Neural progenitor cell (in vitro differentiated cells): Measurements from ENCODE around the gene UBE2L3. TPM values are rescaled to one million over a fixed set of nuclear protein-coding genes. Genes with fewer than 3 reads are reported as not detected.

ENCODE experiments used
- DNase-seq: peaks from one replicate; pipeline ENCODE4 v3.0.0-alpha.2; 2016; ENCODE audit warnings: low spot score
- H2AFZ ChIP-seq: fragments of 200-600 bp; sonication (generic); replicated peaks from 2 replicates; pipeline ENCODE4 v1.6.1; 2016; ENCODE audit warnings: antibody characterized with exemption
- H3F3A ChIP-seq: fragments of 200-600 bp; sonication (generic); 2 replicates; pipeline ENCODE4 v1.6.1; 2016; ENCODE audit warnings: antibody characterized with exemption, low read depth
- H3K27ac ChIP-seq: fragments of 200-600 bp; sonication (generic); 2 replicates; pipeline ENCODE4 v1.5.1; 2016; ENCODE audit warnings: mild to moderate bottlenecking
- H3K27me3 ChIP-seq: fragments of 200-600 bp; sonication (generic); 2 replicates; pipeline ENCODE4 v1.6.1; 2016; ENCODE audit warnings: mild to moderate bottlenecking, moderate library complexity
- H3K36me3 ChIP-seq: fragments of 200-600 bp; sonication (generic); 2 replicates; pipeline ENCODE4 v1.5.1; 2016
- H3K4me1 ChIP-seq: fragments of 200-600 bp; sonication (generic); 2 replicates; pipeline ENCODE4 v1.6.1; 2016; ENCODE audit warnings: mixed run types
- H3K4me2 ChIP-seq: fragments of 200-600 bp; sonication (generic); 2 replicates; pipeline ENCODE4 v1.6.1; 2016
- H3K4me3 ChIP-seq: fragments of 200-600 bp; sonication (generic); 2 replicates; pipeline ENCODE4 v1.5.1; 2016
- H3K79me2 ChIP-seq: fragments of 200-600 bp; sonication (generic); 2 replicates; pipeline ENCODE4 v1.6.1; 2016; ENCODE audit warnings: low read depth
- H3K9ac ChIP-seq: fragments of 200-600 bp; sonication (generic); 2 replicates; pipeline ENCODE4 v1.6.1; 2016
- H3K9me3 ChIP-seq: fragments of 200-600 bp; sonication (generic); 2 replicates; pipeline ENCODE4 v1.5.1; 2016; ENCODE audit warnings: low read depth
- H4K20me1 ChIP-seq: fragments of 200-600 bp; sonication (generic); 2 replicates; pipeline ENCODE4 v1.6.1; 2016; ENCODE audit warnings: low read depth
- H3K27ac Mint-ChIP-seq: 3 replicates; pipeline ENCODE4 v1.8.0; 2021; ENCODE audit warnings: mixed read lengths
- H3K27me3 Mint-ChIP-seq: 2 replicates; pipeline ENCODE4 v1.8.0; 2022; ENCODE audit warnings: low read depth, mild to moderate bottlenecking, inconsistent platforms, moderate library complexity, mixed read lengths; ENCODE audit not compliant: insufficient read depth
- H3K36me3 Mint-ChIP-seq: 3 replicates; pipeline ENCODE4 v1.8.0; 2021; ENCODE audit warnings: mixed read lengths
- H3K4me1 Mint-ChIP-seq: 3 replicates; pipeline ENCODE4 v1.8.0; 2021; ENCODE audit warnings: mixed read lengths
- H3K4me3 Mint-ChIP-seq: 3 replicates; pipeline ENCODE4 v1.8.0; 2021; ENCODE audit warnings: mild to moderate bottlenecking, moderate library complexity, mixed read lengths
- H3K9me3 Mint-ChIP-seq: 3 replicates; pipeline ENCODE4 v1.8.0; 2020; ENCODE audit warnings: mixed read lengths
- EZH2 ChIP-seq: fragments of 200-600 bp; sonication (generic); IDR thresholded peaks from 2 replicates; pipeline ENCODE4 v1.6.1; 2017; ENCODE audit warnings: antibody characterized with exemption, mild to moderate bottlenecking, moderate library complexity
- EZH2phosphoT487 ChIP-seq: fragments of 200-600 bp; sonication (generic); IDR thresholded peaks from 2 replicates; pipeline ENCODE4 v1.6.1; 2017; ENCODE audit warnings: antibody characterized with exemption
- total RNA-seq: library from RNA; depleted of rRNA; stranded (reverse); fragments of >200 nt; gene quantifications from 2 replicates; pipeline ENCODE4 v1.2.3, GENCODE V29; 2015; ENCODE audit warnings: low replicate concordance
- TF ChIP-seq, protein P1 (sequence below): fragments of 200-600 bp; sonication (generic); IDR thresholded peaks from 2 replicates; pipeline ENCODE4 v1.5.1; 2017; ENCODE audit warnings: antibody characterized with exemption, mild to moderate bottlenecking

Gene UBE2L3
- total RNA-seq, 1 donor from 2014 or later, result 61.2 TPM

DNA sequence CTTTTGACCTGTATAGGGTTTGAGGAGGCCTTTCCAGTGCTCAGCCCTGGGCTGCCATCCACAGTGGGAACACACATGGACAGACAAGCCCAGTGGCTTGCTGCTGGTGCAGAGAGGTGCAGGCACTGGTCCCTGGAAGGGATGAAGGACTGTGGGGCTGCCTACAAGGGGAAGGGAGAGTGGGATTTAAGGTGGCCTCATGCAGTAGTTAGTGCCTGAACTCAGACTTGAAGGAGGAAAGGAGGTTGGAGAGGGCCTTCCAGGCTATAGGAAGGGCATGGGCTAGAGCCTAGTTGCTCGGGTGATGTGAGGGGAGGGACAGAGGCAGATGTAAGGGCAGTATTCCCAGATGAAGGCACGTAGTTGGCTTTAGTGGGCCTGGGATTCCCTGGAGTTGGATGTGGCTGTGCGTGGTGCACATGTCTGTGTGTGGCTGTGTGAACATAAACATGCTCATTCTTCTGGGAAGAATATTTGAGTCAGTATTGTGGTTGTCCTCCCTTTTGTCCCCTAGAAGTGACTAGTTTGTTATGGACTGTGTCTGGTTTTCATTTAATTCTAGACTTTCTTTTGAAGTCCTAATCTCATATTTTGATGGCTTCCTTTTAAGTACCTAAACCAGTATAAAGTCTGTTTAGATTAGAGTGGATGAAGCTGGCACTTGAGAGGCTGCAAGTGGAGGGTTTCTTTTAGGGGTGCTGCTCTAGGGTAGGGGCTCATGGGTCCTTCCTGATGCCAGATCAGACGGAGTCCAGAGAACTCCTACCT, 43.9 kb downstream of the UBE2L3 start:
- Histone ChIP-seq H3F3A (no peaks in the 10 kb centered on the region), H3K4me1 (no peaks in the 10 kb centered on the region), H4K20me1 (peaks cover 85% of the 10 kb centered on the region), H3K9ac (no peak overlapping the region), H3K9me3 (no peaks in the 10 kb centered on the region), H3K79me2 (peaks cover 87% of the 10 kb centered on the region), H3K36me3 (no peaks in the 10 kb centered on the region), H3K27me3 (no peaks in the 10 kb centered on the region), H2AFZ (no peak overlapping the region), H3K27ac (no peak overlapping the region), H3K4me2 (no peak overlapping the region), H3K4me3 (no peak overlapping the region)
- Mint-ChIP-seq H3K27me3 (peaks cover 3% of the 10 kb centered on the region), H3K36me3 (peaks cover 31% of the 10 kb centered on the region), H3K9me3 (no peaks in the 10 kb centered on the region), H3K4me1 (no peaks in the 10 kb centered on the region), H3K4me3 (no peak overlapping the region), H3K27ac (no peak overlapping the region)
- DNase-seq, result no peak
- TF ChIP-seq, protein P1, sequence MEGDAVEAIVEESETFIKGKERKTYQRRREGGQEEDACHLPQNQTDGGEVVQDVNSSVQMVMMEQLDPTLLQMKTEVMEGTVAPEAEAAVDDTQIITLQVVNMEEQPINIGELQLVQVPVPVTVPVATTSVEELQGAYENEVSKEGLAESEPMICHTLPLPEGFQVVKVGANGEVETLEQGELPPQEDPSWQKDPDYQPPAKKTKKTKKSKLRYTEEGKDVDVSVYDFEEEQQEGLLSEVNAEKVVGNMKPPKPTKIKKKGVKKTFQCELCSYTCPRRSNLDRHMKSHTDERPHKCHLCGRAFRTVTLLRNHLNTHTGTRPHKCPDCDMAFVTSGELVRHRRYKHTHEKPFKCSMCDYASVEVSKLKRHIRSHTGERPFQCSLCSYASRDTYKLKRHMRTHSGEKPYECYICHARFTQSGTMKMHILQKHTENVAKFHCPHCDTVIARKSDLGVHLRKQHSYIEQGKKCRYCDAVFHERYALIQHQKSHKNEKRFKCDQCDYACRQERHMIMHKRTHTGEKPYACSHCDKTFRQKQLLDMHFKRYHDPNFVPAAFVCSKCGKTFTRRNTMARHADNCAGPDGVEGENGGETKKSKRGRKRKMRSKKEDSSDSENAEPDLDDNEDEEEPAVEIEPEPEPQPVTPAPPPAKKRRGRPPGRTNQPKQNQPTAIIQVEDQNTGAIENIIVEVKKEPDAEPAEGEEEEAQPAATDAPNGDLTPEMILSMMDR, result no peak
- TF ChIP-seq EZH2 (no peak), EZH2phosphoT487 (no peak)

DNA sequence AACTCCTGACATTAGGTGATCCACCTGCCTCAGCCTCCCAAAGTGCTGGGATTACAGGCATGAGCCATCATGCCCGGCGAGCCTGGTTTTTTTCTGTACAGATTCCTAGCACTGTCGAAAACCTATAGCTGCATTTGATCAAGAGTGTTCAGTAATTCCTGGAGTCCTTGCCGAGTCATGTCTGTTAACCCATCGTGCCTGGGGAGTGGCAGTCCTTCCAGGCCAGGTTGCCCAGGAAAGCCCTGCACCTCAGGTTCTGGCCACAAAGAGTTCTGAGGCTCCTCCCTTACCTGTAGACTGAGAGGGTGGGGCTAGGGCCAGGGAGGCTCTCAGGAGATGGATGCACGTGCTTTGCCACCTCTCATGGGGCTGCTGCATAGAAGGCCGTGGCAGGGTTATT, 45.3 kb downstream of the UBE2L3 start:
- H3K4me1 Mint-ChIP-seq, result no peaks in the 10 kb centered on the region
- Histone ChIP-seq H3K4me3 (no peak overlapping the region), H2AFZ (no peak overlapping the region), H3K27ac (no peak overlapping the region), H4K20me1 (peaks cover 87% of the 10 kb centered on the region), H3K36me3 (no peaks in the 10 kb centered on the region), H3K9ac (no peak overlapping the region), H3K9me3 (no peaks in the 10 kb centered on the region), H3K4me2 (no peak overlapping the region), H3K27me3 (no peaks in the 10 kb centered on the region), H3K79me2 (peaks cover 82% of the 10 kb centered on the region), H3F3A (no peaks in the 10 kb centered on the region), H3K4me1 (no peaks in the 10 kb centered on the region)
- peaks cover 26% of the 10 kb centered on the region for H3K36me3 Mint-ChIP-seq
- no peak overlapping the region for H3K27ac Mint-ChIP-seq
- no peak for DNase-seq
- TF ChIP-seq EZH2 (no peak), EZH2phosphoT487 (no peak)
- TF ChIP-seq, protein P1, result no peak
- H3K9me3 Mint-ChIP-seq, result no peaks in the 10 kb centered on the region
- H3K27me3 Mint-ChIP-seq, result peaks cover 3% of the 10 kb centered on the region
- H3K4me3 Mint-ChIP-seq, result no peak overlapping the region

DNA sequence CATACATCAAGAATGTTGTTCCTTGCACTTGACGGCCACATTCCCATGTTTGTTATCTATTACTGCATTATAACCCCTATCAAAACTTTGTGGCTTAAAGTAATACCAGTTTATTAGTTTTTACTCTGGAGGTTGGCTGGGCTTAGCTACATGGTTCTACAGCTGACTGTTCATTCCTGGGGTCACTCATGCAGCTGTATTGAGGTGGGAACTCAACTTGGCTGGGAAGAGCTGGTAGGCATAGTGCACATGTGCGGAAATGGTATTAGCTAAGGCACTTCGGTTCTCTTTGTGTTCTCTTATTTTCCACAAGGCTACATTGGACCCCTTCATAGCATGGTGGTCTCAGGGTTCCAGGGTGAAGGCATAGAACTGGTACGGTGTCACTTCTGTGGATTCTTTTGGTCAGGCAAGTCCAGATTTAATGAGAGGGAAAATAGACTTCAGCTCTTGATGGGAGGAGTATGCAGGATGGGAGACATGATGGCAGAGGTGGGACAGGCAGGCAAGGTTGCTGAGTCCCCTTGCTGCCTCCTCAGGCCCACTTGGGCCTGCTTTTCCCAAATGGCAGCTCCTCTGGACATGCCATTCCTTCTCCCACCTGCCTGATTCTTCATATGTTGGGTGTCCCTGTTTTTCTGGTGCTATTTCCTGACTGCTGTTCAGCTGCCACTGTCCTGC, 46.2 kb downstream of the UBE2L3 start:
- H3K27ac Mint-ChIP-seq, result peak overlapping the region; percentile 13
- H3K27me3 ChIP-seq, result no peaks in the 10 kb centered on the region
- peaks cover 82% of the 10 kb centered on the region for H3K79me2 ChIP-seq
- no peaks in the 10 kb centered on the region for H3K9me3 ChIP-seq
- no peaks in the 10 kb centered on the region for H3K36me3 ChIP-seq
- H4K20me1 ChIP-seq, result peaks cover 86% of the 10 kb centered on the region
- H3K36me3 Mint-ChIP-seq, result peaks cover 23% of the 10 kb centered on the region
- H3K4me1 ChIP-seq, result no peaks in the 10 kb centered on the region
- DNase-seq, result no peak
- H3K4me1 Mint-ChIP-seq, result no peaks in the 10 kb centered on the region
- H2AFZ ChIP-seq, result no peak overlapping the region
- H3K4me3 ChIP-seq, result no peak overlapping the region
- no peak overlapping the region for H3K4me2 ChIP-seq
- H3K27me3 Mint-ChIP-seq, result peaks cover 3% of the 10 kb centered on the region
- no peaks in the 10 kb centered on the region for H3K9me3 Mint-ChIP-seq
- H3K4me3 Mint-ChIP-seq, result no peak overlapping the region
- no peak overlapping the region for H3K27ac ChIP-seq
- H3F3A ChIP-seq, result no peaks in the 10 kb centered on the region
- no peak for TF ChIP-seq EZH2
- TF ChIP-seq, protein P1, result no peak
- no peak for TF ChIP-seq EZH2phosphoT487
- no peak overlapping the region for H3K9ac ChIP-seq
